Fibroblast of pulmonary artery (primary cell): ENCODE measurements around the gene PTPRN2.
"Not testable (repeated sequence)": the region's sequence is repeated elsewhere in the genome, so short reads cannot be mapped to it uniquely, and the experiment has no call there.

ENCODE experiments used
- DNase-seq: peaks from one replicate; pipeline ENCODE4 v3.0.0-alpha.2; 2010; ENCODE audit warnings: low read depth
- H3K4me3 ChIP-seq: replicated peaks from 2 replicates; pipeline ENCODE4 v1.5.1; 2011; ENCODE audit warnings: low read depth, mild to moderate bottlenecking, control low read depth, low read length, moderate library complexity
- CTCF ChIP-seq: IDR thresholded peaks from 2 replicates; pipeline ENCODE4 v1.5.1; 2011; ENCODE audit warnings: mild to moderate bottlenecking, control low read depth, low read length, inconsistent platforms; ENCODE audit errors: missing control alignments

Gene PTPRN2

DNA sequence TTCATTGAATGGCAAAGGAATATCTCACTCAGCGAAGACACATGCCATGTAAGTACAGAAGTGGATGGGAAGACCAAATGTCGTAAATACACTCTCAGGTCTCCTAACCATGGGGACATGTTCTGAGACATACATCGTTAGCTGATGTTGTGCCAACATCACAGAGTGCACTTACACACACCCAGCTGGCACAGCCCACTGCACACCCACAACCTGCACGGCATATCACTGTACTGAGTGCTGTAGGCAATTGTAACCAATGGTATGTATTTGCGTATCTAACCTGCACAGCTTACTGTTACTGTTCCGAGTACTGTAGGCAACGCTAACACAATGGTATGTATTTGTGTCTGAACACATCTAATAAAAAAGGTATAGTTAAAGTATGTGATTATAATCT, 550.4 kb downstream of the PTPRN2 start:
- no peak for DNase-seq
- no peak for TF ChIP-seq CTCF
- H3K4me3 ChIP-seq, result no peak overlapping the region

DNA sequence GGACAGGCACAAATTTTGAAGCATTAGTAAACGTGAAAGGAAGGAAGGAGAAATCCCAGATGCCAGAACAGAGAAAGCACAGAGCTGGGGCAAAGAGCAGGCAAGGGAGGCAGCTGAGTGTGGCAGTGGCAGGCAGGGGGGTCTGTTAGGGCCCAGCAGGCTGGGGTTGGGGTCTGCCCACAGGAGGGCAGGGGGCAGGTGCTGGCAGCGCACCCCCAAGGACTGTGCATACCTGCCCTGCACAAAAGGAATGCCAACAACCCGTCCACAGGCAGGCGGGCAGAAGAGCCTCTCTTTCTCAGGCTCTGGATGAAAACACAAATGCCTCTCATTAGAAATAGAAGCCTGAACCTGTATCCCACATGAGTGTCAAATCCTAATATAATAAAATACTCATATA, 552.3 kb downstream of the PTPRN2 start:
- DNase-seq, result no peak
- no peak overlapping the region for H3K4me3 ChIP-seq
- no peak for TF ChIP-seq CTCF

DNA sequence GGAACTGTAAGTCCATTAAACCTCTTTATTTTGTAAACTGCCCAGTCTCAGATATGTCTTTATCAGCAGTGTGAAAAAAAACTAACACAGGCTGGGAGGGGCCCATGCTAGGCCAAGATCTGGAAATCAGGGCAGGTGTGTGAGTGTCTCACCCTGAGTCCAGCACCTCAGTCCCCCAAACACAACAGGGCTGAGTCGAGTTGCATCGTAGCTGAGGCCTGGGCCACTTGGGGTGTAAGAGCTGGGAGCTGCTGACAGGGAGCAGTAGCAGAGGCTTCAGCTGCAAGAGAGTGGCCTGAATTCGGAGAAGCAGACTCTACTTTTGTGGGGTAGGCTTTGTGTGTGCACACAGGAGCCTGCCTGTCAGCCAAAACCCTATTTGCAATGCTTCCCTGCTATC, 553.1 kb downstream of the PTPRN2 start:
- H3K4me3 ChIP-seq, result no peak overlapping the region
- no peak for TF ChIP-seq CTCF
- DNase-seq, result no peak

DNA sequence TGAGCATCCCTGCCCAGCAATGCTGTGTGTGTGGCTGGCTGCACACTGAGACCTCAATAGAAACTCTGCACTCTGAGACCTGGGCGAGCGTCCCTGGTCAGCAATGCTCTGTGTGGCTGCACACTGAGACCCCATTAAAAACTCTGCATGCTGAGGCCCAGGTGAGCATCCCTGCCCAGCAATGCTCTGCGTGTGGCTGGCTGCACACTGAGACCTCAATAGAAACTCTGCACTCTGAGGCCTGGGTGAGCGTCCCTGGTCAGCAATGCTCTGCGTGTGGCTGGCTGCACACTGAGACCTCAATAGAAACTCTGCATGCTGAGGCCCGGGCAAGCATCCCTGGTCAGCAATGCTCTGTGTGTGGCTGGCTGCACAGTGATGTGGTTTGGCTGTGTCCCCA, 553.7 kb downstream of the PTPRN2 start:
- not testable (repeated sequence) for H3K4me3 ChIP-seq, DNase-seq

DNA sequence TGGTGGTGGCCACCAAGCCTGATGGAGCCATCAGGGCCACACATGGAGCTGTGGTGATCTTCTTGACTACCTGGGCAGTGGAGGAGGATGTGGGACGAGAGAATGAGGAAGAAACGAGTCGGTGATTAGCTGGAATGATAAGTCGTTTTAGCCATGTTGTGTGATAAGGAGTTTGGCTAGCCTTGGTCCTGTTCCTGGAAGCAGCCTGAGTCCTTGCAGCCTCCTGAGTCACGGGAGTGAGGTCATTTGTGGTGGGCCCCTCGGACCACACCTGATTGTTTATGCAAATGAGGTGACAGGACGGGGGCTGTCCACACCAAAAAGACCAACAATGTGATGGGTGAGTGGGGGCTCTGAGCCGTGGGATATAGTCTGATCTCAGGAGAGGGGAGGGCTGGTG, 554.4 kb downstream of the PTPRN2 start:
- TF ChIP-seq CTCF, result no peak
- no peak overlapping the region for H3K4me3 ChIP-seq
- DNase-seq, result no peak

- DNase-seq, result no peak
- no peak for TF ChIP-seq CTCF
These were observed 555.0 kb downstream of the PTPRN2 start for GRCh38 chr7:158032561-158033115.

DNA sequence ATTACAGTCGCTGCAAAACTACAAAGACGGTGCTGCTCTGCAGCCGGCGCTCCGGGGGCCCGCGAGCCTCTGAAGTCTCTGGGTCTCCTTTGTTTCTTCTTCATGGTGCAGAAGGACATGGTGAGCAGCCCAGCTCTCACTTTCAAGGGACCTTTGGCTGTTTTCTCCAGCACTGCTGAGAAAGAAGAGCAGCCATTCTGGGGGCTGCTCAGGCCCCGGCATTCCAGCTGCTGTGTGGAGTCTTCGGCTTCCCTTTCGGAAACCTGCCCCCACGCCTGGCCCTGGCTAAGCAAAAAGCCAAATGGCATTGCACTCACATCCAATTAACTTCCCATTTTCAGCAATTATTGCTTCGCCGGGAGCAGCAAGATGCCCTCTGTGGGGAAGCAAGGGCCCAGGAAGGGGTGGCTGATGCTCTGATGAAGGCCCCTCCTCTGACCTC, 555.7 kb downstream of the PTPRN2 start:
- TF ChIP-seq CTCF, result no peak
- DNase-seq, result no peak
- no peak overlapping the region for H3K4me3 ChIP-seq

More at GRCh38 chr7:158032561-158033115, 555.0 kb downstream of the PTPRN2 start:
- no peak overlapping the region for H3K4me3 ChIP-seq

- no peak for DNase-seq
- TF ChIP-seq CTCF, result no peak
- H3K4me3 ChIP-seq, result no peak overlapping the region
These were observed 557.1 kb downstream of the PTPRN2 start for GRCh38 chr7:158030566-158030965.
